Nephron progenitor cell (in vitro differentiated cells): Measurements from ENCODE around the gene RAG2.

Source experiments
- DNase-seq: peaks from one replicate; pipeline ENCODE4 v3.0.0; 2021
- H3K27ac Mint-ChIP-seq: 2 replicates; pipeline ENCODE4 v1.8.0; 2021; ENCODE audit warnings: mild to moderate bottlenecking, moderate library complexity, mixed read lengths
- H3K27me3 Mint-ChIP-seq: 2 replicates; pipeline ENCODE4 v1.8.0; 2021; ENCODE audit warnings: mild to moderate bottlenecking, low read depth, mixed read lengths; ENCODE audit not compliant: poor library complexity
- H3K36me3 Mint-ChIP-seq: 2 replicates; pipeline ENCODE4 v1.8.0; 2021; ENCODE audit warnings: low read depth, mixed read lengths
- H3K4me1 Mint-ChIP-seq: 2 replicates; pipeline ENCODE4 v1.8.0; 2021; ENCODE audit warnings: mixed read lengths
- H3K4me3 Mint-ChIP-seq: 2 replicates; pipeline ENCODE4 v1.8.0; 2021; ENCODE audit warnings: mild to moderate bottlenecking, moderate library complexity, mixed read lengths
- H3K9me3 Mint-ChIP-seq: 2 replicates; pipeline ENCODE4 v1.8.0; 2021; ENCODE audit warnings: mild to moderate bottlenecking, moderate library complexity, mixed read lengths
- CTCF ChIP-seq: fragments of 200-600 bp; sonication (generic); IDR thresholded peaks from 2 replicates; pipeline ENCODE4 v1.5.0; 2021; ENCODE audit warnings: antibody characterized with exemption

Gene RAG2

GRCh38 chr11:36628141-36628540 lies 30.1 kb upstream of the RAG2 start:
- H3K27ac Mint-ChIP-seq = no peak overlapping the region
- no peaks in the 10 kb centered on the region for H3K27me3 Mint-ChIP-seq
- H3K4me1 Mint-ChIP-seq = peaks cover 19% of the 10 kb centered on the region
- no peaks in the 10 kb centered on the region for H3K9me3 Mint-ChIP-seq
- no peak for TF ChIP-seq CTCF
- H3K36me3 Mint-ChIP-seq = peaks cover 6% of the 10 kb centered on the region
- no peak for DNase-seq
- H3K4me3 Mint-ChIP-seq = no peak overlapping the region

- no peak overlapping the region for H3K4me3 Mint-ChIP-seq
- H3K9me3 Mint-ChIP-seq = no peaks in the 10 kb centered on the region
- H3K27me3 Mint-ChIP-seq = no peaks in the 10 kb centered on the region
- DNase-seq = no peak
- no peak for TF ChIP-seq CTCF
- H3K36me3 Mint-ChIP-seq = peaks cover 4% of the 10 kb centered on the region
- no peak overlapping the region for H3K27ac Mint-ChIP-seq
- peaks cover 19% of the 10 kb centered on the region for H3K4me1 Mint-ChIP-seq
These were observed 29.4 kb upstream of the RAG2 start for GRCh38 chr11:36627471-36627870.

GRCh38 chr11:36627006-36627405 lies 29.0 kb upstream of the RAG2 start:
- Mint-ChIP-seq H3K27ac (no peak overlapping the region), H3K4me3 (no peak overlapping the region), H3K9me3 (no peaks in the 10 kb centered on the region), H3K27me3 (no peaks in the 10 kb centered on the region), H3K4me1 (peaks cover 19% of the 10 kb centered on the region), H3K36me3 (peaks cover 4% of the 10 kb centered on the region)
- TF ChIP-seq CTCF = no peak
- DNase-seq = no peak

- no peak for DNase-seq
- peaks cover 6% of the 10 kb centered on the region for H3K4me1 Mint-ChIP-seq
- H3K9me3 Mint-ChIP-seq = no peaks in the 10 kb centered on the region
- TF ChIP-seq CTCF = no peak
- H3K27ac Mint-ChIP-seq = no peak overlapping the region
- H3K36me3 Mint-ChIP-seq = no peaks in the 10 kb centered on the region
- no peaks in the 10 kb centered on the region for H3K27me3 Mint-ChIP-seq
- no peak overlapping the region for H3K4me3 Mint-ChIP-seq
These were observed 25.5 kb upstream of the RAG2 start for GRCh38 chr11:36623494-36623893.

GRCh38 chr11:36622431-36623136 lies 24.5 kb upstream of the RAG2 start:
- H3K9me3 Mint-ChIP-seq = no peaks in the 10 kb centered on the region
- no peak overlapping the region for H3K4me3 Mint-ChIP-seq
- no peak overlapping the region for H3K27ac Mint-ChIP-seq
- peaks cover 6% of the 10 kb centered on the region for H3K4me1 Mint-ChIP-seq
- H3K36me3 Mint-ChIP-seq = no peaks in the 10 kb centered on the region
- TF ChIP-seq CTCF = peak; percentile 29
- DNase-seq = no peak
- H3K27me3 Mint-ChIP-seq = no peaks in the 10 kb centered on the region

- peaks cover 6% of the 10 kb centered on the region for H3K4me1 Mint-ChIP-seq
- DNase-seq = no peak
- H3K27ac Mint-ChIP-seq = no peak overlapping the region
- H3K27me3 Mint-ChIP-seq = no peaks in the 10 kb centered on the region
- H3K4me3 Mint-ChIP-seq = no peak overlapping the region
- no peak for TF ChIP-seq CTCF
- H3K36me3 Mint-ChIP-seq = peaks cover 8% of the 10 kb centered on the region
- H3K9me3 Mint-ChIP-seq = no peaks in the 10 kb centered on the region
These were observed 22.2 kb upstream of the RAG2 start for GRCh38 chr11:36620246-36620645.
